ENCODE data around the gene COBL. TPM values are rescaled to one million over a fixed set of nuclear protein-coding genes. Genes with fewer than 3 reads are reported as not detected.

Gene COBL
- total and polyA plus RNA-seq, 2 of the 4 experiments (the other 2 are of a cell fraction), result under 0.01 TPM; not detected in 1

DNA sequence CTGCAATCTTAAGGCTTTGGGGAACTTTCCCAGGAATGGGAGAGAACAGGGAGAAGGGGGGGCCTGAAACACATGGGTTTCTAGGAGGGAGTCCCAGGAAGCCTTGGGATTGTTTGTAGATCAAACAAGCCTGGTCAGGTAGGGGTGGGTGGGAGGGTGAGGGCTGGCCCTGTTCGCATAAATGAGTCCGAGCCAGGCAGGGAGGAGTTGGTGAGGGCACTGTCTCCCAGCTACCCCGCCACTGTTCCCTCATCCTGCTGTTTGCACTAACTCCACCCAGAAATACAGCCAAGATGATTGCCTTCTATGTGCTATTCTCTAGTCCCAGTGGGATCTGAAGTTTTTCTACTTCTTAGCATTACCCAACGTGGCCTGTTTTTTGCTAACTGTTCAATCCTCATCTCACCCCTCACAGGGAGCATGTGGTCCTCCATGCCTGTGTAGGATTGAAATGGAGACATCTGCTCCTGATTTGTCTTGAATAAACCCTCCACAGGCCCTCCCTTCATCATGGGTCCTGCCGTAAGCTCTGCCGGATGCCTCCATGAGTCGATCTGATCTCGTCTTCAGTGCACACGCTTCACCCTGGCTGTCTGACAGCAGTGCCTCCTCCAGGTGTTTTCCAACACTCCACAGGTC, 257.0 kb downstream of the COBL start:
- BruUV-seq (replicated peaks), result no TSS peak
- CTCF ChIA-PET, result interaction anchor here (1.2 kb wide), 1 partner anchor 82 kb away, joined by 3 read pairs; no protein-coding TSS in a partner anchor
- H3K56ac ChIP-seq (ENCODE audit: extremely low read depth, insufficient read depth, low read length), result no peak overlapping the region
- POLR2A ChIA-PET (ENCODE audit: unreplicated experiment), result no interaction called here
- no peak overlapping the region for H2BK120ac ChIP-seq (ENCODE audit: low read depth, low read length)
- H3K4me1 ChIP-seq (ENCODE audit: control insufficient read depth, insufficient read depth, low read length), result no peaks in the 10 kb centered on the region
- 97% methylated on average over 4 of the region's 9 CpGs; no CpG with 5 or more reads in 1 of the 2 experiments for WGBS, 2 experiments (ENCODE audit: extremely low coverage in 2 of 2, insufficient read length in 1 of 2)
- dilution Hi-C loops (cut with HindIII; ENCODE audit: low sequenced_read_pairs, unreplicated experiment) (no loop called here), in situ Hi-C loops (cut with MboI; ENCODE audit: low sequenced_read_pairs) (loop anchor here (25.0 kb wide), 1 partner anchor 272 kb away; the partner anchor contains the start of gene GRB10), intact Hi-C loops (cut with micrococcal nuclease) (loop anchor here (10.0 kb wide), 1 partner anchor 455 kb away; no protein-coding TSS in a partner anchor)
- no peak overlapping the region for H3K23ac ChIP-seq (ENCODE audit: low read depth, low read length)
- DNase-seq (no peak), ATAC-seq (ENCODE audit: low read depth) (no peak)
- H2AK5ac ChIP-seq (ENCODE audit: low read depth, low read length), result no peak overlapping the region
- no peaks in the 10 kb centered on the region for H4K20me1 ChIP-seq (ENCODE audit: insufficient read depth, low read length)
- H4K8ac ChIP-seq (ENCODE audit: low read depth in 2 of 2, low read length in 2 of 2), result no peak overlapping the region
- no peak overlapping the region for H3K27ac ChIP-seq (ENCODE audit: insufficient read depth, low read length)
- no peak overlapping the region for H3K4ac ChIP-seq (ENCODE audit: low read depth, low read length)
- no peaks in the 10 kb centered on the region for H3K79me1 ChIP-seq (ENCODE audit: low read depth in 1 of 2, low read length in 2 of 2)
- no peak overlapping the region for H3K9ac ChIP-seq (ENCODE audit: low read depth, low read length)
- no peak overlapping the region for H3K4me2 ChIP-seq (ENCODE audit: low read depth, low read length)
- no peak overlapping the region for H2AK9ac ChIP-seq (replicated peaks; ENCODE audit: low read depth, low read length, poor library complexity)
- no peak overlapping the region for H4K5ac ChIP-seq (ENCODE audit: low read depth, low read length)
- no peak overlapping the region for H2BK20ac ChIP-seq (ENCODE audit: low read depth, low read length)
- no peaks in the 10 kb centered on the region for H3K9me1 ChIP-seq (ENCODE audit: insufficient read depth, low read length)
- H3K18ac ChIP-seq (ENCODE audit: low read depth, low read length), result no peak overlapping the region
- H3K9me3 ChIP-seq (ENCODE audit: control insufficient read depth, insufficient read depth, low read length), result no peaks in the 10 kb centered on the region
- no peak overlapping the region for H3K14ac ChIP-seq (replicated peaks; ENCODE audit: low read depth, low read length)
- H3K27me3 ChIP-seq (ENCODE audit: control insufficient read depth, insufficient read depth, low read length), result peaks cover 22% of the 10 kb centered on the region; the same call in 1 of the 2 replicates
- no peak overlapping the region for H2BK15ac ChIP-seq (ENCODE audit: low read depth, low read length)
- no peak for TF ChIP-seq POLR2A (IDR thresholded peaks at IDR 0.05; ENCODE audit: low read depth, low read length)
- TF ChIP-seq NFE2L2 (IDR thresholded peaks at IDR 0.05; ENCODE audit: low read depth, low read length), result no peak
- no peak for TF ChIP-seq CHD1 (IDR thresholded peaks at IDR 0.05; ENCODE audit: low read depth, low read length)
- TF ChIP-seq USF2 (IDR thresholded peaks at IDR 0.05; ENCODE audit: low read depth, low read length), result no peak
- no peak for TF ChIP-seq MXI1 (IDR thresholded peaks at IDR 0.05; ENCODE audit: borderline replicate concordance, low read depth, low read length)
- TF ChIP-seq CEBPB (IDR thresholded peaks at IDR 0.05; ENCODE audit: low read depth, low read length), result no peak
- no peak for TF ChIP-seq FOS (IDR thresholded peaks at IDR 0.05; ENCODE audit: low read depth, low read length)
- TF ChIP-seq BHLHE40 (IDR thresholded peaks at IDR 0.05; ENCODE audit: low read depth, low read length), result no peak
- no peak for TF ChIP-seq ELK1 (IDR thresholded peaks at IDR 0.05; ENCODE audit: borderline replicate concordance, low read depth, low read length)
- TF ChIP-seq SMC3 (IDR thresholded peaks at IDR 0.05; ENCODE audit: low read depth, low read length), result no peak
- TF ChIP-seq RCOR1 (IDR thresholded peaks at IDR 0.05; ENCODE audit: insufficient replicate concordance, low read length), result no peak
- no peak for TF ChIP-seq RAD21 (IDR thresholded peaks at IDR 0.05; ENCODE audit: low read length)
- TF ChIP-seq MAFK (IDR thresholded peaks at IDR 0.05; ENCODE audit: low read depth, low read length), result no peak
- H3K4me3 ChIP-seq (ENCODE audit: insufficient read depth, low read depth, low read length), result no peak overlapping the region
- H2BK5ac ChIP-seq (ENCODE audit: low read depth, low read length, poor library complexity, severe bottlenecking), result no peak overlapping the region
- H4K91ac ChIP-seq (ENCODE audit: insufficient read depth, low read depth, low read length), result no peak overlapping the region
- H2AFZ ChIP-seq (replicated peaks; ENCODE audit: low read length, poor library complexity), result no peak overlapping the region
- H3K36me3 ChIP-seq (ENCODE audit: control insufficient read depth, insufficient read depth, low read length), result no peaks in the 10 kb centered on the region

Measured in IMR-90 (cell line).